ENCODE data around the gene CYREN.

- no peak for TF ChIP-seq EZH2 (IDR thresholded peaks at IDR 0.05; ENCODE audit: low read length, missing control alignments)
- TF ChIP-seq CTCF (conservative IDR thresholded peaks at IDR 0.05 in 1 of 2, IDR thresholded peaks at IDR 0.05 in 1 of 2; ENCODE audit: low read depth in 1 of 2, low read length in 2 of 2) = no peak
Observed at GRCh38 chr7:135168489-135169140, 1.9 kb downstream of the CYREN start.
